H1 (cell line): ENCODE data around the gene ZMYM4.

Experiments used
- CBX5 ChIP-seq: fragments of 300-800, 300-1000 bp; sonication (generic); IDR thresholded peaks from 2 replicates; pipeline ENCODE4 v1.7.1; 2016; ENCODE audit warnings: antibody characterized with exemption, low read length, low read depth
- JUN ChIP-seq: IDR thresholded peaks from 2 replicates; pipeline ENCODE4 v1.6.1; 2011; ENCODE audit warnings: low read depth, mild to moderate bottlenecking, improper control_type of control experiment, low read length
- POLR2A ChIP-seq, 2 experiments: IDR thresholded peaks; 1 replicate in 1 of 2; 2 replicates in 1 of 2; pipeline ENCODE4 v1.6.1; 2011; ENCODE audit warnings: low read depth in 2 of 2, low read length in 2 of 2, mild to moderate bottlenecking in 2 of 2; ENCODE audit errors: control extremely low read depth in 1 of 2

DNA sequence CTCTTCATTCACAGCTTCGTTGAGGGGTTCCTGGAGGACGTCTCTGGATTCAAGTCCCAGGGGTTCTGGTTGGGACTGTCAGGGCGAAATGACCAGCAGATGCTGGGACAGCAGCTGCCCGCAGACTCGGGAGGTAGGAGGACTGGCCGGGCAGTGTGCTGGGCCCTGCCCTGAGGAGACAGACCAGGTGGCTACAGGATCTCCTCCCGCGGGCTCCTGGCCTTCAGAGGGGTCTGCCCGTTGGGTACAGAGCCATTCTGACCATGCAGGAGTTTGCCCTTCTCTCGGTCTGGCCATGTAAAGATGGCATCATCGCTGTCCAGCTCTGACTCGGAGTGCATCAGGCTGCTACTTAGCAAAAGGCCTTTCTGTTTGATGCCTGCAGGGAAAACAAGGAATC, 166.2 kb downstream of the ZMYM4 start:
- TF ChIP-seq CBX5 = no peak
- no peak for TF ChIP-seq JUN
- TF ChIP-seq POLR2A (IDR thresholded peaks at IDR 0.05; ENCODE audit: control extremely low read depth in 1 of 2, low read depth in 2 of 2, low read length in 2 of 2) = no peak
